A549 (cell line): ENCODE measurements around the gene FGFR4. TPM values are rescaled to one million over a fixed set of nuclear protein-coding genes. Genes with fewer than 3 reads are reported as not detected.

Experiments
- ATAC-seq, 2 experiments: fragments of 200-7000 bp in 1 of 2; fragments of >200 bp in 1 of 2; cut with Nextera tagmentation in 1 of 2; cut with Tn5 transposase in 1 of 2; 3 replicates each; pipeline versions ENCODE4 v1.8.0 to v1.9.1; 2018 to 2020; ENCODE audit warnings: mild to moderate bottlenecking in 1 of 2, moderate library complexity in 1 of 2
- CTCF ChIA-PET: fragments of 300-600 bp; sonication (Branson Sonifier 250); formaldehyde crosslinking; extraction: SDS; loops from one replicate; lab custom pipeline; 2021; ENCODE audit warnings: antibody characterized with exemption, inconsistent platforms; lab: Yijun Ruan, JAX
- POLR2A ChIA-PET: fragments of 350-600 bp; formaldehyde crosslinking; extraction: SDS; loops from one replicate; lab custom pipeline; 2021; ENCODE audit warnings: antibody characterized with exemption, inconsistent platforms; lab: Yijun Ruan, JAX
- DNase-seq, 2 experiments: peaks; one replicate each; pipeline versions ENCODE4 v3.0.0 to v3.0.0-alpha.2; 2011 to 2016; ENCODE audit warnings: low read depth in 1 of 2, low spot score in 1 of 2
- FAIRE-seq: peaks from 2 replicates; lab custom pipeline; 2011; peaks lifted over from hg19 to GRCh38; lab: Jason Lieb, UNC
- H3K27ac ChIP-seq, 2 experiments: fragments of >200 bp; sonication (Bioruptor Twin); formaldehyde crosslinking; 3 replicates each; pipeline ENCODE4 v1.5.1; 2016 to 2017
- H3K4me1 ChIP-seq: fragments of >200 bp; sonication (Bioruptor Twin); formaldehyde crosslinking; 3 replicates; pipeline ENCODE4 v1.6.1; 2016
- H3K4me2 ChIP-seq: fragments of >200 bp; sonication (Bioruptor Twin); formaldehyde crosslinking; 3 replicates; pipeline ENCODE4 v1.6.1; 2016
- H3K4me3 ChIP-seq: fragments of >200 bp; sonication (Bioruptor Twin); formaldehyde crosslinking; 3 replicates; pipeline ENCODE4 v1.5.1; 2016
- H3K9me3 ChIP-seq: fragments of >200 bp; sonication (Bioruptor Twin); formaldehyde crosslinking; 3 replicates; pipeline ENCODE4 v1.6.1; 2016
- BHLHE40 ChIP-seq: IDR thresholded peaks from 2 replicates; pipeline ENCODE4 v1.6.1; 2012; ENCODE audit warnings: low read depth, low read length, inconsistent platforms
- CBX2 ChIP-seq: fragments of 200-600 bp; sonication (generic); IDR thresholded peaks from 2 replicates; pipeline ENCODE4 v1.6.1; 2016; ENCODE audit warnings: low read depth, mild to moderate bottlenecking, borderline replicate concordance
- CBX8 ChIP-seq: fragments of 200-600 bp; sonication (generic); IDR thresholded peaks from 2 replicates; pipeline ENCODE4 v1.6.1; 2016
- CEBPB ChIP-seq, 2 experiments: fragments of >200 bp in 1 of 2; sonication (Bioruptor Twin) in 1 of 2; formaldehyde crosslinking in 1 of 2; IDR thresholded peaks; 2 replicates each; pipeline ENCODE4 v1.6.1; 2012 to 2016
- CHD4 ChIP-seq: fragments of 200-600 bp; sonication (generic); IDR thresholded peaks from 2 replicates; pipeline ENCODE4 v1.6.1; 2016; ENCODE audit warnings: antibody characterized with exemption, mild to moderate bottlenecking, borderline replicate concordance
- EHMT2 ChIP-seq: fragments of 200-600 bp; sonication (generic); IDR thresholded peaks from 2 replicates; pipeline ENCODE4 v1.6.1; 2016; ENCODE audit warnings: antibody characterized with exemption, low read depth, mild to moderate bottlenecking, moderate library complexity
- FOSB ChIP-seq: fragments of 250-450 bp; sonication (Bioruptor Pico); IDR thresholded peaks from 2 replicates; pipeline ENCODE4 v1.5.0; 2020; ENCODE audit warnings: mild to moderate bottlenecking, moderate library complexity
- FOSL2 ChIP-seq, 2 experiments: fragments of 450-650 bp in 1 of 2; fragments of >200 bp in 1 of 2; sonication (Bioruptor Twin) in 1 of 2; formaldehyde crosslinking; IDR thresholded peaks; 2 replicates each; pipeline versions ENCODE4 v1.5.0 to v1.6.1; 2016 to 2020; ENCODE audit warnings: mild to moderate bottlenecking in 1 of 2, moderate library complexity in 1 of 2
- HDAC2 ChIP-seq: fragments of 200-600 bp; sonication (generic); IDR thresholded peaks from 2 replicates; pipeline ENCODE4 v1.6.1; 2016
- HOXA7 ChIP-seq: fragments of 250-450 bp; sonication (Bioruptor Pico); IDR thresholded peaks from 2 replicates; pipeline ENCODE4 v1.5.0; 2020; ENCODE audit warnings: mild to moderate bottlenecking, moderate library complexity
- HOXB13 ChIP-seq: fragments of 250-450 bp; sonication (Bioruptor Pico); IDR thresholded peaks from 2 replicates; pipeline ENCODE4 v1.5.0; 2020; ENCODE audit warnings: low read depth, mild to moderate bottlenecking, moderate library complexity
- HOXB5 ChIP-seq: fragments of 250-450 bp; sonication (Bioruptor Pico); IDR thresholded peaks from 2 replicates; pipeline ENCODE4 v1.5.0; 2020; ENCODE audit warnings: mild to moderate bottlenecking, moderate library complexity
- JUN ChIP-seq, 2 experiments: fragments of >200 bp; sonication (Bioruptor Twin); formaldehyde crosslinking; IDR thresholded peaks; 2 replicates in 1 of 2; 3 replicates in 1 of 2; pipeline ENCODE4 v1.6.1; 2016 to 2017
- MAFK ChIP-seq: fragments of 450-650 bp; IDR thresholded peaks from 2 replicates; pipeline ENCODE4 v1.6.1; 2014; ENCODE audit not compliant: partially characterized antibody
- NPAS2 ChIP-seq: fragments of 250-450 bp; sonication (Bioruptor Pico); IDR thresholded peaks from 2 replicates; pipeline ENCODE4 v1.8.0; 2022; ENCODE audit warnings: mild to moderate bottlenecking, moderate library complexity, borderline replicate concordance
- NR3C1 ChIP-seq: fragments of >200 bp; sonication (Bioruptor Twin); formaldehyde crosslinking; IDR thresholded peaks from 3 replicates; pipeline ENCODE4 v1.6.1; 2017
- PHF8 ChIP-seq: fragments of 200-600 bp; sonication (generic); IDR thresholded peaks from 2 replicates; pipeline ENCODE4 v1.6.1; 2016; ENCODE audit warnings: low read depth, mild to moderate bottlenecking, antibody characterized with exemption, moderate library complexity, borderline replicate concordance
- RARB ChIP-seq: fragments of 250-450 bp; sonication (Bioruptor Pico); IDR thresholded peaks from 2 replicates; pipeline ENCODE4 v1.8.0; 2021; ENCODE audit warnings: mild to moderate bottlenecking, moderate library complexity
- RCOR1 ChIP-seq: fragments of 150-350 bp; IDR thresholded peaks from 2 replicates; pipeline ENCODE4 v1.6.1; 2014; ENCODE audit warnings: antibody characterized with exemption, low read length, low read depth
- RFX5 ChIP-seq: fragments of 450-650 bp; IDR thresholded peaks from 2 replicates; pipeline ENCODE4 v1.7.1; 2014; ENCODE audit warnings: antibody characterized with exemption, mild to moderate bottlenecking, moderate library complexity
- RNF2 ChIP-seq: fragments of 200-600 bp; sonication (generic); IDR thresholded peaks from 2 replicates; pipeline ENCODE4 v1.6.1; 2016; ENCODE audit warnings: low read depth, mild to moderate bottlenecking, antibody characterized with exemption, moderate library complexity, borderline replicate concordance
- SREBF2 ChIP-seq: fragments of 450-650 bp; IDR thresholded peaks from 2 replicates; pipeline ENCODE4 v1.6.1; 2014; ENCODE audit warnings: mild to moderate bottlenecking, moderate library complexity
- TP53 ChIP-seq: fragments of 250-450 bp; sonication (Bioruptor Pico); IDR thresholded peaks from 2 replicates; pipeline ENCODE4 v1.5.0; 2021; ENCODE audit warnings: mild to moderate bottlenecking, moderate library complexity
- ZC3H11A ChIP-seq: fragments of 450-650 bp; IDR thresholded peaks from 2 replicates; pipeline ENCODE4 v1.6.1; 2014; ENCODE audit warnings: antibody characterized with exemption, mild to moderate bottlenecking
- WGBS: methylation state at CpG from one replicate; pipeline ENCODE4 v1.1.6; 2017; ENCODE audit errors: missing lambda C conversion rate; 5-methylcytosine and 5-hydroxymethylcytosine counted together
- polyA plus RNA-seq, 4 experiments: library from polyadenylated mRNA; depleted of rRNA in 3 of 4; stranded (reverse); fragments of >200 nt; fragmentation: RNase III in 1 of 4; extraction: RNeasy Plus Mini Kit Qiagen cat#74134 plus additional on column Dnase treatment in 1 of 4; gene quantifications; 2 replicates in 3 of 4; 3 replicates in 1 of 4; pipeline ENCODE4 v1.2.3, GENCODE V29; 2011 to 2017
- TF ChIP-seq, protein P1 (sequence below): fragments of >200 bp; sonication (Bioruptor Twin); formaldehyde crosslinking; IDR thresholded peaks from 3 replicates; pipeline ENCODE4 v1.5.1; 2016
- TF ChIP-seq, protein P2 (sequence below): IDR thresholded peaks from 2 replicates; pipeline ENCODE4 v1.6.1; 2012
- TF ChIP-seq, protein P3 (sequence below): fragments of 200-600 bp; sonication (generic); IDR thresholded peaks from 2 replicates; pipeline ENCODE4 v1.6.1; 2016; ENCODE audit warnings: antibody characterized with exemption, mild to moderate bottlenecking, moderate library complexity

FGFR4 gene
- polyA plus RNA-seq, 2 of the 4 experiments (the other 2 are of a cell fraction), result 31.8 to 45.2 TPM

DNA sequence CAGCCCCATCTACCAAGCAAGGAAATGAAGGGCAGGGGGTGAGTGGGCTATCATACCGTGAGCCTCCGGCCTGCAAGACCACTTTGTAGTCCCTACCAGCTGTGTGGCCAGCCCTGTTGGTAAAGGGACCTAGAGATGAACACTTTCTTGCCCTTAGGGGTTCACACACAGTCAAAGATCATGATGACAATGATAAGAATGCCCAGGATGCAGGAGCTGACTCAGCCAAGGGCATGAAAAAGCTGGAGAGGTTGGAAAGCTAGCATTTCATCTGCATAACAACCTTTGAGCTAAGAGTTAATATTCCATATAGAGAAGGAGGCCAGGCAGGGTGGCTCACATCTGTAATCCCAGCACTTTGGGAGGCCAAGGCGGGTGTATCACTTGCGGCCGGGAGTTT, 19.2 kb upstream of the FGFR4 start:
- H3K4me3 ChIP-seq, result no peak overlapping the region
- CTCF ChIA-PET, result interaction anchor here (1.0 to 12.1 kb wide), 2 partner anchors 26 to 45 kb away, joined by 5 to 148 read pairs; no protein-coding TSS in a partner anchor
- FAIRE-seq (no peak), ATAC-seq (no peak), DNase-seq (no peak)
- H3K27ac ChIP-seq, result no peak overlapping the region
- H3K9me3 ChIP-seq, result no peaks in the 10 kb centered on the region
- WGBS, result 97% methylated on average over 5 of the region's 5 CpGs
- TF ChIP-seq RNF2, result no peak
- TF ChIP-seq MAFK, result no peak
- TF ChIP-seq, protein P1, sequence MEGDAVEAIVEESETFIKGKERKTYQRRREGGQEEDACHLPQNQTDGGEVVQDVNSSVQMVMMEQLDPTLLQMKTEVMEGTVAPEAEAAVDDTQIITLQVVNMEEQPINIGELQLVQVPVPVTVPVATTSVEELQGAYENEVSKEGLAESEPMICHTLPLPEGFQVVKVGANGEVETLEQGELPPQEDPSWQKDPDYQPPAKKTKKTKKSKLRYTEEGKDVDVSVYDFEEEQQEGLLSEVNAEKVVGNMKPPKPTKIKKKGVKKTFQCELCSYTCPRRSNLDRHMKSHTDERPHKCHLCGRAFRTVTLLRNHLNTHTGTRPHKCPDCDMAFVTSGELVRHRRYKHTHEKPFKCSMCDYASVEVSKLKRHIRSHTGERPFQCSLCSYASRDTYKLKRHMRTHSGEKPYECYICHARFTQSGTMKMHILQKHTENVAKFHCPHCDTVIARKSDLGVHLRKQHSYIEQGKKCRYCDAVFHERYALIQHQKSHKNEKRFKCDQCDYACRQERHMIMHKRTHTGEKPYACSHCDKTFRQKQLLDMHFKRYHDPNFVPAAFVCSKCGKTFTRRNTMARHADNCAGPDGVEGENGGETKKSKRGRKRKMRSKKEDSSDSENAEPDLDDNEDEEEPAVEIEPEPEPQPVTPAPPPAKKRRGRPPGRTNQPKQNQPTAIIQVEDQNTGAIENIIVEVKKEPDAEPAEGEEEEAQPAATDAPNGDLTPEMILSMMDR, result no peak
- no peak for TF ChIP-seq ZC3H11A
- TF ChIP-seq RCOR1, result no peak
- no peak for TF ChIP-seq HDAC2
- TF ChIP-seq HOXB13 (CRISPR knock-in tag), result no peak
- no peak for TF ChIP-seq BHLHE40
- no peak for TF ChIP-seq JUN (IDR thresholded peaks at IDR 0.05)
- TF ChIP-seq NR3C1, result no peak
- TF ChIP-seq CEBPB (IDR thresholded peaks at IDR 0.05), result no peak
- no peak for TF ChIP-seq RARB
- TF ChIP-seq PHF8, result no peak
- no peak for TF ChIP-seq CBX2
- no peak for TF ChIP-seq TP53 (CRISPR knock-in tag)
- no peak for TF ChIP-seq FOSL2 (IDR thresholded peaks at IDR 0.05)
- no peak for TF ChIP-seq FOSL2 (CRISPR knock-in tag; IDR thresholded peaks at IDR 0.05)
- TF ChIP-seq FOSB (CRISPR knock-in tag), result no peak
- H3K4me2 ChIP-seq, result no peak overlapping the region
- POLR2A ChIA-PET, result no interaction called here
- H3K4me1 ChIP-seq, result peaks cover 7% of the 10 kb centered on the region; the same call in 1 of the 3 replicates

DNA sequence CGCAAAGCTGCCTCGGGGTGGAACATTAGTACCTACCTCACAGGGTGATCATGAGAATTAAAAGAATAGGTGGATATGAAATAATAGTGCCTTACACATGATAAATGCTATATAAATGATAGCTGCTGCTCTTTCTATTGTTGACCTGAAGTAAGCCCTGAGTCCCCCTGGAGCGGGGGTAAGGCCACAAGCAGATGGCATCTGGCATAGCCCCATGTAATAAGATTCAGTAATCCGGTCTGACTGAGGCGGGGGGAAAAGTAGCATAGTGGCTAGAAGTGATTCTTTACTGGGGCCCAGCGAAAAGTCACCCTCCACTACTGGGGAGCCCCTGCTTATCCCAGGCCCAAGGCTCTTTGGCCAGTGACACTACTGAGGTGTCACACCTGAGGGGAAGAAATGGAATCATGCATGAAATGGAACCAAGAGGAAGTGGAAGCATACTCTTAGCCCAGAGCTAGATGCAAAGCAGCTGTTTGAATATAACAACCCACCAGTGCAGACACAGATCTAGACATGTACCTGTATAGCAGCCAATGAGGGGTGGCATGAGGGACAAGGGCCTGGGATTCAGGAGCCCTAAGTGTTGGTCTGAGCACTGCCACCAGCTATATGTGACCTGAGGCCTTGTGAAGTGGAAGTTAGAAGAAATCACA, 16.1 kb upstream of the FGFR4 start:
- Histone ChIP-seq H3K9me3 (no peaks in the 10 kb centered on the region), H3K4me2 (no peak overlapping the region), H3K4me3 (no peak overlapping the region), H3K4me1 (peaks cover 7% of the 10 kb centered on the region; the same call in 1 of the 3 replicates), H3K27ac (no peak overlapping the region)
- POLR2A ChIA-PET, result no interaction called here
- CTCF ChIA-PET, result interaction anchor here (1.1 to 12.1 kb wide), 15 partner anchors 9 to 417 kb away, joined by 3 to 148 read pairs (median 9); partner anchors contain the start of genes FGFR4 and UIMC1
- DNase-seq, result no peak
- 88% methylated on average over 6 of the region's 6 CpGs for WGBS
- FAIRE-seq, result no peak
- TF ChIP-seq HOXA7 (no peak), CEBPB (IDR thresholded peaks at IDR 0.05) (no peak), HOXB5 (CRISPR knock-in tag) (no peak), EHMT2 (no peak), RFX5 (no peak), NPAS2 (CRISPR knock-in tag) (no peak), HDAC2 (no peak), SREBF2 (no peak), CBX8 (no peak), CHD4 (no peak), FOSL2 (IDR thresholded peaks at IDR 0.05) (no peak), FOSL2 (CRISPR knock-in tag; IDR thresholded peaks at IDR 0.05) (no peak), HOXB13 (CRISPR knock-in tag) (no peak), RCOR1 (no peak)
- TF ChIP-seq, protein P2, sequence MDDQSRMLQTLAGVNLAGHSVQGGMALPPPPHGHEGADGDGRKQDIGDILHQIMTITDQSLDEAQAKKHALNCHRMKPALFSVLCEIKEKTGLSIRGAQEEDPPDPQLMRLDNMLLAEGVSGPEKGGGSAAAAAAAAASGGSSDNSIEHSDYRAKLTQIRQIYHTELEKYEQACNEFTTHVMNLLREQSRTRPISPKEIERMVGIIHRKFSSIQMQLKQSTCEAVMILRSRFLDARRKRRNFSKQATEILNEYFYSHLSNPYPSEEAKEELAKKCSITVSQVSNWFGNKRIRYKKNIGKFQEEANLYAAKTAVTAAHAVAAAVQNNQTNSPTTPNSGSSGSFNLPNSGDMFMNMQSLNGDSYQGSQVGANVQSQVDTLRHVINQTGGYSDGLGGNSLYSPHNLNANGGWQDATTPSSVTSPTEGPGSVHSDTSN, result no peak
- TF ChIP-seq, protein P3, sequence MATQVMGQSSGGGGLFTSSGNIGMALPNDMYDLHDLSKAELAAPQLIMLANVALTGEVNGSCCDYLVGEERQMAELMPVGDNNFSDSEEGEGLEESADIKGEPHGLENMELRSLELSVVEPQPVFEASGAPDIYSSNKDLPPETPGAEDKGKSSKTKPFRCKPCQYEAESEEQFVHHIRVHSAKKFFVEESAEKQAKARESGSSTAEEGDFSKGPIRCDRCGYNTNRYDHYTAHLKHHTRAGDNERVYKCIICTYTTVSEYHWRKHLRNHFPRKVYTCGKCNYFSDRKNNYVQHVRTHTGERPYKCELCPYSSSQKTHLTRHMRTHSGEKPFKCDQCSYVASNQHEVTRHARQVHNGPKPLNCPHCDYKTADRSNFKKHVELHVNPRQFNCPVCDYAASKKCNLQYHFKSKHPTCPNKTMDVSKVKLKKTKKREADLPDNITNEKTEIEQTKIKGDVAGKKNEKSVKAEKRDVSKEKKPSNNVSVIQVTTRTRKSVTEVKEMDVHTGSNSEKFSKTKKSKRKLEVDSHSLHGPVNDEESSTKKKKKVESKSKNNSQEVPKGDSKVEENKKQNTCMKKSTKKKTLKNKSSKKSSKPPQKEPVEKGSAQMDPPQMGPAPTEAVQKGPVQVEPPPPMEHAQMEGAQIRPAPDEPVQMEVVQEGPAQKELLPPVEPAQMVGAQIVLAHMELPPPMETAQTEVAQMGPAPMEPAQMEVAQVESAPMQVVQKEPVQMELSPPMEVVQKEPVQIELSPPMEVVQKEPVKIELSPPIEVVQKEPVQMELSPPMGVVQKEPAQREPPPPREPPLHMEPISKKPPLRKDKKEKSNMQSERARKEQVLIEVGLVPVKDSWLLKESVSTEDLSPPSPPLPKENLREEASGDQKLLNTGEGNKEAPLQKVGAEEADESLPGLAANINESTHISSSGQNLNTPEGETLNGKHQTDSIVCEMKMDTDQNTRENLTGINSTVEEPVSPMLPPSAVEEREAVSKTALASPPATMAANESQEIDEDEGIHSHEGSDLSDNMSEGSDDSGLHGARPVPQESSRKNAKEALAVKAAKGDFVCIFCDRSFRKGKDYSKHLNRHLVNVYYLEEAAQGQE, result no peak
- no peak for ATAC-seq
